Measurements from ENCODE around the gene GPR150. TPM values are rescaled to one million over a fixed set of nuclear protein-coding genes. Genes with fewer than 3 reads are reported as not detected.

Gene GPR150
- total RNA-seq: 0.23 TPM

GRCh38 chr5:95620030-95620869, at the start of gene GPR150:
Gene GPR150 (plus strand): TSS chr5:95620087. CDS start chr5:95620276, 189 bp downstream.

GRCh38 chr5:95646569-95647431, 26.9 kb downstream of the GPR150 start, which contains the start of gene RFESD:
Gene RFESD (plus strand): TSS chr5:95646777. CDS start chr5:95652272, 5,495 bp downstream.

Other genes with a start within 250 kb of the GPR150 start
- gene FAM81B, start 228.7 kb upstream of the GPR150 start, total RNA-seq: 14.8 TPM
- gene SKIC3, start 65.1 kb upstream of the GPR150 start, total RNA-seq: 141 TPM
- 9.9 TPM for gene ARSK, start 65.0 kb upstream of the GPR150 start, total RNA-seq
- 2.3 TPM for gene RFESD, start 26.7 kb downstream of the GPR150 start, total RNA-seq
- gene SPATA9, start 62.9 kb downstream of the GPR150 start, total RNA-seq: 0.46 TPM
- gene RHOBTB3, start 111.2 kb downstream of the GPR150 start, total RNA-seq: 250 TPM
- 14.5 TPM for gene GLRX, start 202.6 kb downstream of the GPR150 start, total RNA-seq

All from diencephalon (tissue), 1 donor.